Breast epithelium (tissue), 3 donors: Measurements from ENCODE around the gene ART5.

Source experiments
- CTCF ChIP-seq, 3 donors: fragments of 450-650 bp; IDR thresholded peaks; one replicate each; pipeline ENCODE4 v1.5.1; 2016 to 2017; ENCODE audit warnings: antibody characterized with exemption in 3 of 3, mild to moderate bottlenecking in 3 of 3, moderate library complexity in 3 of 3
- POLR2A ChIP-seq: fragments of 450-650 bp; IDR thresholded peaks from one replicate; pipeline ENCODE4 v1.6.1; 2016; ENCODE audit warnings: antibody characterized with exemption, mild to moderate bottlenecking, moderate library complexity
- POLR2AphosphoS5 ChIP-seq, 3 donors: sonication (generic); formaldehyde crosslinking; IDR thresholded peaks; one replicate each; pipeline ENCODE4 v1.6.1; 2017; ENCODE audit warnings: antibody characterized with exemption in 3 of 3

- TF ChIP-seq CTCF (IDR thresholded peaks at IDR 0.05): no peak
- no peak for TF ChIP-seq POLR2A
- TF ChIP-seq POLR2AphosphoS5 (IDR thresholded peaks at IDR 0.05): no peak
These were observed 9.6 kb downstream of the ART5 start for GRCh38 chr11:3632070-3632660.
